ENCODE results near the gene PTPRG. TPM values are rescaled to one million over a fixed set of nuclear protein-coding genes. Genes with fewer than 3 reads are reported as not detected.

PTPRG gene
- total RNA-seq, 1 donor from 2014 or later, result 61.4 TPM

- peak; percentile 44 for DNase-seq (ENCODE audit: low spot score)
Observed at GRCh38 chr3:61562721-61563312, 1.4 kb downstream of the PTPRG start.

GRCh38 chr3:61563313-61564271 is 2.2 kb downstream of the PTPRG start:
- no peak for DNase-seq (ENCODE audit: low spot score)

GRCh38 chr3:61564395-61565059 is 3.2 kb downstream of the PTPRG start:
- DNase-seq (ENCODE audit: low spot score), result peak; percentile 81

GRCh38 chr3:61565569-61565968 is 4.2 kb downstream of the PTPRG start:
- DNase-seq (ENCODE audit: low spot score), result no peak

- no peak for DNase-seq (ENCODE audit: low spot score)
Observed at GRCh38 chr3:61568127-61568526, 6.8 kb downstream of the PTPRG start.

GRCh38 chr3:61569856-61570580 is 8.6 kb downstream of the PTPRG start:
- no peak for DNase-seq (ENCODE audit: low spot score)

GRCh38 chr3:61570813-61571212 is 9.4 kb downstream of the PTPRG start:
- DNase-seq (ENCODE audit: low spot score), result no peak

GRCh38 chr3:61571516-61572336 is 10.4 kb downstream of the PTPRG start:
- no peak for DNase-seq (ENCODE audit: low spot score)

GRCh38 chr3:61572879-61573278 is 11.5 kb downstream of the PTPRG start:
- DNase-seq (ENCODE audit: low spot score), result no peak

- no peak for DNase-seq (ENCODE audit: low spot score)
Observed at GRCh38 chr3:61573441-61573840, 12.1 kb downstream of the PTPRG start.

GRCh38 chr3:61574854-61575253 is 13.5 kb downstream of the PTPRG start:
- DNase-seq (ENCODE audit: low spot score), result no peak

- DNase-seq (ENCODE audit: low spot score), result no peak
Observed at GRCh38 chr3:61575893-61576292, 14.5 kb downstream of the PTPRG start.

GRCh38 chr3:61577760-61578159 is 16.4 kb downstream of the PTPRG start:
- DNase-seq (ENCODE audit: low spot score), result no peak

GRCh38 chr3:61578667-61579367 is 17.4 kb downstream of the PTPRG start:
- DNase-seq (ENCODE audit: low spot score), result no peak

GRCh38 chr3:61579685-61580084 is 18.3 kb downstream of the PTPRG start:
- DNase-seq (ENCODE audit: low spot score), result no peak

- DNase-seq (ENCODE audit: low spot score), result no peak
Observed at GRCh38 chr3:61580982-61581643, 19.7 kb downstream of the PTPRG start.

- DNase-seq (ENCODE audit: low spot score), result no peak
Observed at GRCh38 chr3:61582287-61582686, 20.9 kb downstream of the PTPRG start.

- DNase-seq (ENCODE audit: low spot score), result no peak
Observed at GRCh38 chr3:61582846-61583245, 21.5 kb downstream of the PTPRG start.
